Activated T-helper 2 cell treated with anti-CD3 and anti-CD28 coated beads, Interferon-gamma antibody, Interleukin-2, Interleukin-4, amounts not matched to agents 10 μg/mL and 5 μg/mL and 100 μg/mL, durations not matched to agents 14 hours and 24 hours and 36 hours (primary cell): ENCODE results near the gene SLC15A1. TPM values are rescaled to one million over a fixed set of nuclear protein-coding genes. Genes with fewer than 3 reads are reported as not detected.
"Not testable (repeated sequence)": the region's sequence is repeated elsewhere in the genome, so short reads cannot be mapped to it uniquely, and the experiment has no call there.

Experiments
- DNase-seq: peaks from one replicate; pipeline ENCODE4 v3.0.0; 2021; ENCODE audit warnings: low spot score
- H3K27ac Mint-ChIP-seq: one replicate; pipeline ENCODE4 v1.8.0; 2021; ENCODE audit warnings: mixed read lengths
- H3K27me3 Mint-ChIP-seq: one replicate; pipeline ENCODE4 v1.8.0; 2021; ENCODE audit warnings: low read depth, mixed read lengths
- H3K36me3 Mint-ChIP-seq: one replicate; pipeline ENCODE4 v1.8.0; 2021; ENCODE audit warnings: low read depth, mixed read lengths
- H3K4me1 Mint-ChIP-seq: one replicate; pipeline ENCODE4 v1.8.0; 2021; ENCODE audit warnings: low read depth, mixed read lengths
- H3K4me3 Mint-ChIP-seq: one replicate; pipeline ENCODE4 v1.8.0; 2021; ENCODE audit warnings: low read depth, mild to moderate bottlenecking, moderate library complexity, mixed read lengths
- H3K9me3 Mint-ChIP-seq: one replicate; pipeline ENCODE4 v1.8.0; 2021; ENCODE audit warnings: mixed read lengths
- intact Hi-C: fragments of 100-400 bp; cut with micrococcal nuclease; formaldehyde crosslinking; loops from one replicate; pipeline ENCODE4 v1.15.1; 2023
- total RNA-seq: library from RNA; stranded (reverse); gene quantifications from 2 replicates; pipeline ENCODE4 v1.2.3, GENCODE V29; 2022

SLC15A1 gene
- total RNA-seq, 1 donor from 2014 or later = not detected

- Mint-ChIP-seq H3K36me3 (peaks cover 4% of the 10 kb centered on the region), H3K4me1 (no peaks in the 10 kb centered on the region), H3K27ac (no peak overlapping the region), H3K4me3 (no peak overlapping the region), H3K27me3 (peaks cover 45% of the 10 kb centered on the region), H3K9me3 (peaks cover 15% of the 10 kb centered on the region)
- DNase-seq = no peak
- intact Hi-C loops = no loop called here
Observed at GRCh38 chr13:98755729-98756128, 3.3 kb upstream of the SLC15A1 start.

DNA sequence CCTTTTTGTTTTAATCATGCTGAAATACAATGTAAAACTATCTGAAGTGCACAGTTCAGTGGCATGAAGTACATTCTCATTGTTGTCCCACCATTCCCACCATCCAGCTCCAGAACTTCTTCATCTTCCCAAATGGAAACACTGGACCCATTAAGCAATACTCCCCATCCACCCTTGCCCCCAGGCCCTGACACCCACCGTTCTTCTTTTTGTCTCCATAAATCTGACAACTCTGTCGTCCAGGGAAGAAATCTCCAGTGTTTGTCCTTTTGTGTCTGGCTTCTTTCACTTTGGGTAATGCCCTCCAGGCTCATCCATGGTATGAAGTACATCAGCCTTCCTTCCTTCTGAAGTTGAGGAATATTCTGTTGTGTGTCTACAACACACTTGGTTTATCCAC lies 2.6 kb upstream of the SLC15A1 start:
- Mint-ChIP-seq H3K27ac (no peak overlapping the region), H3K9me3 (peaks cover 10% of the 10 kb centered on the region), H3K27me3 (peaks cover 49% of the 10 kb centered on the region)

DNA sequence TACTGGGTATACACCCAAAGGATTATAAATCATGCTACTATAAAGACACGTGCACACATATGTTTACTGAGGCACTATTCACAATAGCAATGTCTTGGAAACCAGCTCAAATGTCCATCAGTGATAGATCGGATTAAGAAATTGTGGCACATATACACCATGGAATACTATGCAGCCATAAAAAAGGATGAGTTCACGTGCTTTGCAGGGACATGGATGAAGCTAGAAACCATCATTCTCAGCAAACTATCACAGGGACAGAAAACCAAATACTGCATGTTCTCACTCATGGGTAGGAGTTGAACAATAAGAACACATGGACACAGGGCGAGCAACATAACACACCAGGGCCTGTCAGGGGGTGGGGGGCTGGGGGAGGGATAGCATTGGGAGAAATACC lies 2.0 kb upstream of the SLC15A1 start:
- DNase-seq, H3K4me1 Mint-ChIP-seq, intact Hi-C loops, H3K4me3 Mint-ChIP-seq, H3K9me3 Mint-ChIP-seq, H3K36me3 Mint-ChIP-seq, H3K27ac Mint-ChIP-seq: not testable (repeated sequence)
- peaks cover 53% of the 10 kb centered on the region for H3K27me3 Mint-ChIP-seq

More for the DNA sequence above, 2.6 kb upstream of the SLC15A1 start:
- Mint-ChIP-seq H3K36me3 (peaks cover 4% of the 10 kb centered on the region), H3K4me1 (no peaks in the 10 kb centered on the region), H3K4me3 (no peak overlapping the region)
- no peak for DNase-seq
- intact Hi-C loops = no loop called here

GRCh38 chr13:98751861-98752466 lies 508 bp downstream of the SLC15A1 start:
- intact Hi-C loops = no loop called here
- Mint-ChIP-seq H3K27me3 (peaks cover 55% of the 10 kb centered on the region), H3K4me1 (no peaks in the 10 kb centered on the region), H3K9me3 (peaks cover 10% of the 10 kb centered on the region), H3K4me3 (no peak overlapping the region), H3K36me3 (peaks cover 4% of the 10 kb centered on the region), H3K27ac (no peak overlapping the region)
- DNase-seq = no peak

- intact Hi-C loops = no loop called here
- H3K27me3 Mint-ChIP-seq = peaks cover 52% of the 10 kb centered on the region
- no peak for DNase-seq
Observed at GRCh38 chr13:98751367-98751782, 1.1 kb downstream of the SLC15A1 start.

GRCh38 chr13:98749501-98749900 lies 3.0 kb downstream of the SLC15A1 start:
- Mint-ChIP-seq H3K4me1 (no peaks in the 10 kb centered on the region), H3K27me3 (peaks cover 49% of the 10 kb centered on the region), H3K36me3 (peaks cover 4% of the 10 kb centered on the region), H3K9me3 (peaks cover 5% of the 10 kb centered on the region), H3K4me3 (no peak overlapping the region), H3K27ac (no peak overlapping the region)
- intact Hi-C loops = no loop called here
- no peak for DNase-seq

More at GRCh38 chr13:98751367-98751782, 1.1 kb downstream of the SLC15A1 start:
- no peak overlapping the region for H3K4me3 Mint-ChIP-seq
- H3K36me3 Mint-ChIP-seq = peaks cover 4% of the 10 kb centered on the region
- H3K27ac Mint-ChIP-seq = no peak overlapping the region
- H3K9me3 Mint-ChIP-seq = peaks cover 10% of the 10 kb centered on the region
- no peaks in the 10 kb centered on the region for H3K4me1 Mint-ChIP-seq

GRCh38 chr13:98746968-98747367 lies 5.5 kb downstream of the SLC15A1 start:
- no peaks in the 10 kb centered on the region for H3K36me3 Mint-ChIP-seq
- intact Hi-C loops = no loop called here

GRCh38 chr13:98743377-98743776 lies 9.1 kb downstream of the SLC15A1 start:
- intact Hi-C loops = no loop called here
- no peak for DNase-seq
- no peaks in the 10 kb centered on the region for H3K36me3 Mint-ChIP-seq
- no peaks in the 10 kb centered on the region for H3K4me1 Mint-ChIP-seq
- no peak overlapping the region for H3K27ac Mint-ChIP-seq
- no peak overlapping the region for H3K4me3 Mint-ChIP-seq
- H3K27me3 Mint-ChIP-seq = peaks cover 4% of the 10 kb centered on the region
- no peaks in the 10 kb centered on the region for H3K9me3 Mint-ChIP-seq

More at GRCh38 chr13:98746968-98747367, 5.5 kb downstream of the SLC15A1 start:
- no peak for DNase-seq
- Mint-ChIP-seq H3K4me3 (no peak overlapping the region), H3K4me1 (no peaks in the 10 kb centered on the region), H3K27me3 (peaks cover 30% of the 10 kb centered on the region), H3K9me3 (no peaks in the 10 kb centered on the region), H3K27ac (no peak overlapping the region)

DNA sequence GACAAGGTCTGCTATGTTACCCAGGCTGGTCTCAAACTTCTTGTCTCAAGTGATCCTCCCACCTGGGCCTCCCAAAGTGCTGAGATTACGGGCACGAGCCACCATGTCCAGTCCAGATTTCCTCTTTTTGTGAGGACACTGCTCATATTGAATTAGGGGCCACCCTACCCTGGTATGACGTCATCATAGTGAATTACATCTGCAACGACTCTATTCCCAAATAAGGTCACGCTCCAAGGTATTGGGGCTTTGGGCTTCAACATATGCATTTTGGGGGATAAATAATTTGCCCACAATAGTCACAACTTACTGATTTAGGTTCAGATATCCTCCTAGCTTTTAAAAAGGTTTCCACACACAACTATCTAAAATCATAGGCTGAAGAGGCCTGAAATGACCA lies 9.5 kb downstream of the SLC15A1 start:
- no peak overlapping the region for H3K27ac Mint-ChIP-seq
- no peak overlapping the region for H3K4me3 Mint-ChIP-seq
- no peaks in the 10 kb centered on the region for H3K4me1 Mint-ChIP-seq
- H3K36me3 Mint-ChIP-seq = no peaks in the 10 kb centered on the region
- no peak for DNase-seq
- peaks cover 2% of the 10 kb centered on the region for H3K9me3 Mint-ChIP-seq
- intact Hi-C loops = no loop called here
- H3K27me3 Mint-ChIP-seq = peaks cover 4% of the 10 kb centered on the region

GRCh38 chr13:98741741-98742435 lies 10.6 kb downstream of the SLC15A1 start:
- H3K27me3 Mint-ChIP-seq = peaks cover 4% of the 10 kb centered on the region
- DNase-seq = no peak

DNA sequence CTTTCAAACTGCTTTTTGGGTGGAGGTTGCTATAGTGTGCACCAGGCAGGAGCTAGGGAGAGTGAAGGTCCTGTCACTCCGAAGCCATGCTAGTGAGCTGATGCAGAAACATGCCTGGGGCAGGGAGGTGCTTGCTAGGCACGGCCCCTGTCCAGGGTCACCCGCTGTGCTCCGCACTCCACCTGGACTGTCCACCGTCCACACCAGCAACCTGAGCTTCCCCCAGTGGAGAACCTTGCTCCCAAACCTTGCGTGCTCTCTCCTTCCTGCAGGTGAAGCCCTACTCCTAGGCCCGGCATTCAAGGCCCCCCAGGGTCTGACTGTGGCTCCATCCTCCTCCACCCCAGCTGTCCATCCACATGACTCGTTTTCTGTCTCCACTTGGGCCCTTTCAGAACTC lies 12.3 kb downstream of the SLC15A1 start:
- no peaks in the 10 kb centered on the region for H3K4me1 Mint-ChIP-seq

More at GRCh38 chr13:98741741-98742435, 10.6 kb downstream of the SLC15A1 start:
- intact Hi-C loops = no loop called here
- Mint-ChIP-seq H3K4me3 (no peak overlapping the region), H3K27ac (no peak overlapping the region), H3K36me3 (no peaks in the 10 kb centered on the region), H3K4me1 (no peaks in the 10 kb centered on the region), H3K9me3 (peaks cover 9% of the 10 kb centered on the region)

GRCh38 chr13:98738993-98739392 lies 13.5 kb downstream of the SLC15A1 start:
- intact Hi-C loops = no loop called here

More for the DNA sequence above, 12.3 kb downstream of the SLC15A1 start:
- no peak overlapping the region for H3K4me3 Mint-ChIP-seq
- no peak overlapping the region for H3K27ac Mint-ChIP-seq
- H3K9me3 Mint-ChIP-seq = peaks cover 9% of the 10 kb centered on the region
- H3K27me3 Mint-ChIP-seq = no peaks in the 10 kb centered on the region
- intact Hi-C loops = no loop called here
- H3K36me3 Mint-ChIP-seq = no peaks in the 10 kb centered on the region
- DNase-seq = no peak

GRCh38 chr13:98738213-98738612 lies 14.3 kb downstream of the SLC15A1 start:
- Mint-ChIP-seq H3K27me3 (no peaks in the 10 kb centered on the region), H3K4me3 (no peak overlapping the region), H3K4me1 (no peaks in the 10 kb centered on the region), H3K9me3 (peaks cover 9% of the 10 kb centered on the region), H3K27ac (no peak overlapping the region), H3K36me3 (no peaks in the 10 kb centered on the region)
- intact Hi-C loops = no loop called here
- no peak for DNase-seq

More at GRCh38 chr13:98738993-98739392, 13.5 kb downstream of the SLC15A1 start:
- DNase-seq = no peak
- H3K4me1 Mint-ChIP-seq = no peaks in the 10 kb centered on the region
- peaks cover 9% of the 10 kb centered on the region for H3K9me3 Mint-ChIP-seq
- H3K4me3 Mint-ChIP-seq = no peak overlapping the region
- H3K27me3 Mint-ChIP-seq = no peaks in the 10 kb centered on the region
- H3K27ac Mint-ChIP-seq = no peak overlapping the region
- no peaks in the 10 kb centered on the region for H3K36me3 Mint-ChIP-seq
